ENCODE data around the gene SLC12A1.

SLC12A1 gene

DNA sequence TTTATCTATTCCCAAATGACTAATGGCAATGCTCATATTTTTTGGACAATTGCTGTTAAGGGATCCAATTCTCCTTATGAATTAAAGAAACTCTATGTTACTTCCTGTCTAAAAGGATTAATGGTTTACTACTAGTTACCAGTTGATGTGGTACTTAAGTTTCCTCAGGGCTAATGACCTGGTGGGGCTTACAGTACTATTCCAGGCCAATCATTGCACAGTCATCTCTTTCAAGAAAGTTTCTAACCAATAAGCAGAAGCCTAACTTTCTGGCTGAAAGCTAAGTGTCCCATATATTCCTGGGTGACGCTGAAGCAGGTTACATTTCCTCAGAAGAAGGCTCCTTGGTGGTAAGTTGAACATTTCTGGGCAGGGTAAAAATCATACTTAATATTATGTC lies at the start of gene SLC12A1:
TSS of gene SLC12A1 (plus strand) at position 322 of the 400 bp plus-strand sequence. CDS start 1,418 bp downstream, outside the sequence.
- DNase-seq = no peak

DNA sequence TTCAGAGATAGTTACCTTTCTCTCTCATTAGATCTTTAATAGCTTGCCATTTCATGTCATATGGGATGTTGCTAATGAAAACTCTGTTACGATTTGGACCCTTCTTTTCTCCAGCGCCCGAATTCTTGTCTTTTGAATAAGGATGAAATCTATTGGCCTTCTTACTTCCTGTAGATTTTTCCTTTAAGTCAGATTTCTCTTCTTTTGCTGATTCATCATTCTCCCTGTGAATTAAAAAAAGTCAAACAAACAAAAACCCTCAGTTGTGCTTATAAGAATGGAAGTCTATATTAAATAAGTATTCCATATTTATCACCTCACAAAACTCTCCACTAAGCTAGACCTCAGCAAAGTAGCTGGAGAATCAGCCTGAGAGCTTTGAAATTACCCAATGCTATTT lies 37.5 kb upstream of the SLC12A1 start:
- DNase-seq = no peak

DNA sequence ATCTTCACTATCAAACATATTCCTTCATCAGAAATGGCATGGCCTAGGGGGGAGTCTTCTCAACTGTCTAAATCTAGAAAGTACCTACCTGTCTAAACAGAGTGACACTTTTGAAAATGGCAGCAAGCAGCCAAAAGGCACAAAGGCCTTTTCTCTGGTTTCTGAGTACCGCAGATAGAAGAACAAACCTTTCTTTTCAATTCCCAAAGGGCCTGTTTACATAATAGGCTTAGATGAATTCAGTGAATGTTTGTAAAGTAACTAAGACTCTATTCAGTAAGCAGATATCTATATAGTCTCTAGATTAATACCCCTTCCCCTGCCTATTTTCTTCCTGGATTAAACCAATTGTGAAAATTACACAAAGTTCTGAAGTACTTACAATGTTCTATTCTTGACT lies 35.1 kb upstream of the SLC12A1 start:
- DNase-seq = no peak

DNA sequence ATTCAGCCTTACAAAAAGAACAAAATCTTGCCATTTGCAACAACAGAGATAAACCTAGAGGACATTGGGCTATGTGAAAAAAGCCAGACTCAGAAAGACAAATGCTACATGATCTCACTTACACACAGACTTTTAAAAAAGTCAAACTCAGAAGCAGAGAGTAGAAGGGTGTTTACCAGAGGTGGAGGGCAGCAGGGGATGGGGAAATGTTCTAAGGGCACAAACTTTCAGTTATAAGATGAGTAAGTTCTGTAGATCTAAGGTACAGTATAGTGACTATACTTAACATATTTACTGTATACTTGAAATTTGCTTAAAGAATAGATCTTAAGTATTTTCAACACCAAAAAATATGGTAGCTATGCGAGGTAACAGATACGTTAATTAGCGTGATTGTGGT lies 31.0 kb upstream of the SLC12A1 start:
- DNase-seq = no peak

DNA sequence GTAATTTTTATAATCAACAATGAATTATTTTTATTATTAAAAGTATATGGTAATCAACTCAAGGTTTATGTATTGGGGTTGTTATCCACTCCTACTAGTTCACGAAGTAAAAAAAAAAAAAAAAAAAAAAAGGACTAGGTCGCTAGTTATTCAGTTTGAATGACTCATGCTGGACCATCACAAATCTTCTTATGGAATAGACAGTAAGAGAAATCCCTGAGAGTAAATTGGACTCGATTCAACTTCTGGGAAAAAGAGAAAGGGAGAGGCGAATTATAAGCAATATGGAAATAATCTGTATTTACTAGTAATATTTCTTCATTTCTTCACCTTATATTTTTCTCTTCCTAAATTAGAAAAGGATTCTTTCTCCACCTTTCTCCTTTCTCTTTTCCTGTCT lies 30.0 kb upstream of the SLC12A1 start:
- DNase-seq = no peak

DNA sequence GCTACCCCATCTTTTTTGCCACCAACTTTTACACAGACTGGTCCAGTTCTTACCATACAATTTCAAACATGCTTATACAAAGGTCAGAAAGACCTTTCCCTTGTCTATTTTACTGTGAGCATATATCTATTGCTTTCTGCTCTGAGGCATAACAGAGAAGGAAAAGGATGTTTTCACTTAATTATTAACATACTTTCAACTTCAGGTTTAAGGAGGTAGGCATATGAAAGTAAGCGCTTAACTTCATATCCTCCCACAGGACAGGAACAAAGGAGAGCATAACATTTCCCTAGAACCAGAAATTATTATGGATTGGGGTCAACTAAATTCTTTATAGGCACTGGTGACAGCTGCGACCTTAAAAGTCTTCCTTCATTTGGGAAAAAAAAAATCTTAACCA lies 29.1 kb upstream of the SLC12A1 start:
- no peak for DNase-seq

DNA sequence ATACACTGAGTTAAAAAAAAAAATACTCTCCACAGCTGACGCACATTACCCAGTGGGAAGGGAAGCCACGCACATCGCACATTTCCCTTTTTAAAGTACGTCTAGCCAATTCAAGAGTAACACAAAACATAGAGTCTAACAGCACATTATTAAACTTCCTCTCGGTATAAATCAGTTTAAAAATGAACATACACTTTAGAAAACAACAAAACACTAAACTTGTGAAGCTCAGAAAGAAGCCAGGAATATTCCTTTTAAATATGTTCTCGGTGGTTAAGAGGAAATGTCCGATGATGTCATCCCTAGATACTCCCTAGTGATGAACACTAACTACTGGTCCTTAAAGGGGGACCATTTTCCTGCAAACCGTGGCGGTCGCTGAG lies 28.7 kb upstream of the SLC12A1 start:
- DNase-seq = peak in 7 of 56 donors; percentile 0 to 5 (median 0)

DNA sequence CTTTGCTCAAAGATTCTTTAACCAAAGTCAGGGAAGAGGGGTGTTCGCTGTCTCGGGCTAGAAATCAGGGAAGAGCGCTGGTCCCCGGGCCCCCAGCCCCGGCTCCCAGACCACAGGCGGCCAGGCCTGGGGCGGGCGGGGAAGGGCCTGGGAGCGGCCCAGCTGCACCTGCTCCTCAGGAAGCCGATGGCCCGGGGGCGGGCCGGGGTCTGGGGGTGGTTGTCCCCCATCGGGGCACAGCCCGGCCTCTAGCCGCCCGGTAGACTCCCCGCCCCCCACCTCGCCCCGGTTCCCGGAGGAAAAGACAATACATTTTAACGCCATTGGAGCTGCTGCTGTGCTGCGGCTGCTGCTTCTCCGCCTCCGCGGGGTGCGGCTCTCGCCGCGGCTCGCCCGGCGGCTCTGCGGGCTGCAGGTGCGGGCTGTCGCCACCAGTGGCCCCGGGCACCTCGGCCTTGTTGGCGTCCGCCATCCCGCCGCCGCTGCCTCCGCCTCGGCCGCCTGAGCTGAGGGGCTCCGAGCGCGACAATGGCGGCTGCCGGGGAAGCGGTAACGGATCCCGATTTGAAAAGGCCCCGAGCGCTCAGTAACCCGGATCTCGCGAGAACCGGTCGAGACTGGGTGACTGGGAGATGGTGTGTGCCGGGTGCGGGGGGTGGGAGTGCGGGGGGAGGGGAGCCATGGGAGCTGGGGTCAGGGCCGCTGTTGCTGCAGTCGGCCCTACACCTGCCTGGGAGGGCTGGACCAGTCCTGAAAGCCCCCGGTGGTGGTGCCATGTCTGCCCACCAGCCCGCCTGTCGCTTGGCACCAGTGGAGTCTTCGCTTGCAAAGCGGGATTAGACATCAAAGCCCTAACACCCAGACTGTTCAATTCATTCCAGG lies 28.1 kb upstream of the SLC12A1 start, which contains the start of gene MYEF2:
TSS of gene MYEF2 (minus strand) at position 530 of the 882 bp plus-strand sequence. CDS start at position 472, 58 bp downstream.
- peak in 55 of 56 donors; percentile 9 to 88 (median 69) for DNase-seq

DNA sequence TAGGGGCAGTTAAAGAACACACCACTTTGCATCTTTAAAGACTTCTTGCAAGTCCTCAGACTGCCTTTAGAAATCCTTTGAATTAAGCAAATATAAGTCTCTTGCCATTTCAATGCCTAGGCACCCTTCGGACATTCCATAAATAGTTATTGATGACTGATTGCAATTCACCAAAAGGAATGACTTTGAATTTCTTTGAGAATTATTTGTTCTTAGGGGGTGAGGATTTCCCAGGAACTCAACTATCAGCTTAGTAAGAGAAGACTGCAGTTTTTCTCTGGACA lies 27.5 kb upstream of the SLC12A1 start:
- no peak for DNase-seq

DNA sequence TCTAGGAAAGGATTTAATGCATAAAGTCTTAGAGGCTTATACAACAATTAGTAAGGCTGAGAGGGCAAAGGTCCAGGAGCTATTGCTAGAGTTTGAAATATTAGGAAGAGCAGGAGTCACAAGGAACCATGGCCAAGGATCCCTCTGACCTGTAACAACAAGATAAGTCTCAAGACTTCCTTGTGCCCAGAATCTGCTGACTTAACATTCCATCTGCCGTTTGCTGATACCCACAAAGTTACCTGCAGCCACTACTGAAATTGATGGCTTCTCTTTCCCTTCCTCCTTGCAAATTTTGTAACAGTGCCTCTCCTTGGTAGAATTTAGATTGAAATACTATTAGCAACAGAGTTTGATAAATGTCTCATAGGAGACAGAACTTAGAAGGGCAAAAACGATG lies 23.4 kb upstream of the SLC12A1 start:
- DNase-seq = no peak

DNA sequence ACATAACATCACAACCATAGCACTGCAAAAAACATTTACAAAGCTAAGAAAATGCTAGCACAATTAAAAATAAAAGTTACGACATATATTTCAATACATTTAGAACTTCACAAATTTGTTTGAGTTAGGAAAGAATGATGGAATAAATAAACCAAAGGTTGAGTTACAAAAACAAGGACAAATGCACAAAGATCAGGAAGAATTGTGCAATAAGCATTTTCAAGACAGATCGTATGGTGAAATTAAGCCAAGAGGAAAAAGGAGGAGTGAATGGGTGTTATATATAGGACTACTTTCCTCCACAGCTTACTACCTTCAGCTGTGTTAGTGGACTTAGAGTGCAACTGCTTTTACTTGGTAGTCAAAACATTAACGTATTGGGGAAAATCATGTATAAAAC lies 20.6 kb upstream of the SLC12A1 start:
- no peak for DNase-seq

DNA sequence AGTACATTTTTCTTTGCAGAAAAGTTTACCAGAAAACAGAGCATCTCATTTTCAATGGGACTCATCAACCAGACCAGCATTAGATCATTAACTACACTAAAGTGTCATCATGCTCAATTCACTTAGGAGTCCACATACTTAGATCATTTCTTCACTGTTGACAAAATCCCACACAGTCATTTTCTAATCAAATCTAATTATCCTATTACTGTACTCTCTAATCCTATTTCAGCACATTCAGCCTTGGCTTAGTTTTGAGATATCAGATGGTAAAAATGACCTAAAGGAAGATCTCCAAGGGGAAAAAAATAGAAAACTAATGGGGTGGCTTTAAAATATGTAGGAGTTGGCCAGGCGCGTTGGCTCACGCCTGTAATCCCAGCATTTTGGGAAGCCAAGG lies 19.8 kb upstream of the SLC12A1 start:
- DNase-seq = no peak

DNA sequence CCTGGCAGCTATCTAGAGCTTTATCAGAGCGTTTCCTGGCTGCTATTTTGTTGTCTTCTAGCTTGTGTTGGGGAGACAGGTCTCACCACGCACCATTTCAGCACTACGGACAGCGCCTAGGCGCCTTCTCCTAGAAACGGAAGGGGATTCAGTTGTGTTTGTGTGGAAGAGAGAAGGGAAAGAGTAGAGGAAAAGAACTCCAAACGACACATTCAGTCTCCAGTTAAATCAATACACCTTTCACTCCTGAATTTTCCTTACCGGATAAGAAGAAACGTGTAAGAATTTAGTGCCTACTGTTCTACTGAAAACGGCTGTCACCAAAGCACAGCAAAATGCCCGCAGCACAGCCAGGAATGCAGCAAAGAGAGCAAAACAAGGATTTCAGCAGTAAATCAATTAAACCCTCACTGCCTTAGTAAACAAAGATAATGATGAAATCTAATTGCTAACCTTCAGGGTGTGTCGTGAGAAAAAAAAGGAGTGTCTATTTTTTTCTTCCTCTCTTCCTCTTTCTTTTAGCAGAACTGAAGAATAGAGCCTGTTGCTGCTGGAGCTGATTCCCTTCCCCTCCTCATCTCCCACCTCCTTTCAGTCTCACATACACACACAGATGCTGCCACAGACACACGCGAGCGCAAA lies 15.0 kb upstream of the SLC12A1 start:
- DNase-seq = peak in 44 of 56 donors; percentile 0 to 69 (median 13)

DNA sequence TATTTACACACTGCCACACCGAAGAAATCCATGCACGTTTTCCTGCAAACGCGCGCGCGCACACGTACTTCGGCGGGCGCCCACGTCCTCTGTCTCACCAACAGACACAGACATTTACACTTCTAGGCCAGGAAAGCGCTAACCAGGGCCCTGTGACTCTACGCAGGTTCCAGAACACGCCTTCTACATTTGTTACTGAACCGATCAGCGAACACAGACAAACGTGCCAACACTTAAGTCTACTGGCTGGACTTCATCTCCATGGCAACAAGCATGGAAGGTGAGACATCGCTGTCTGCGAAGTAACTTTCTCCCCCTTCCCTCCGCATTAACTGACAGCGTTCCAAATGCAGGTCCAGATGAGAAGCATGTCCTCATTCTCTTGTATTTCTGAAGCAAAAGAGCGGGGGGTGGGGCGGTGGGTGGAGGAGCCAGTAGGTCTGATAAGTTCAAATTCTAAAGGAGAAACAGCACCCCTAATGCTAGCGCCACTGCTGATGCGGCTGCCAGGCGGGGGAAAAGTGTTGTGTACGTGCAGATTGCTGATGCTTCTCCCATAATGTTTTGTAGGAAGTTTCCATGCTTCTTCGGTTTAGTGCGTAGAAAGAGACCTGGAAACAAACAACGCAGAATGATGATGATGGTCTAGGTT lies 14.4 kb upstream of the SLC12A1 start, which contains the start of gene CTXN2:
TSS of gene CTXN2 (plus strand) at position 92 of the 652 bp plus-strand sequence. CDS start 9,636 bp downstream, outside the sequence.
- peak in 42 of 56 donors; percentile 1 to 73 (median 44) for DNase-seq

DNA sequence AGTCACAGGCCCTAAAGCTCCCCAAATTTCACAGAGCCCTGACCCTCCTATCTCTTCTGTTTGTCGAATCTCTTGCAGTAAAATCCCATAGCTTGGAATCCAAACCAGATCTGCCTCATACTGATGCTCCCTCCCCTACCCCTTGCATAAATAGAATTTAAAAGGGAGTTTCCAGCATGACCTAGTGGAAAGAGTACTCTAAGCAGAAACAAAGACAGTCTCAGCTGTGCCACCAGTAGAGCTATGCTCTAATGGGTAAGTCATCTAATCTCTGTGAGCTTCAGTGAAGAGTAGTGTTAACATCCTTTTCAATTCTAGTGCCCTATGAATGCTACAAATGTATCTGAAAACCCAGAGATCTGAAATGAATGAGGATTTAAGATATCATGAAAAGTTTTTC lies 4.0 kb upstream of the SLC12A1 start:
- DNase-seq = no peak

DNA sequence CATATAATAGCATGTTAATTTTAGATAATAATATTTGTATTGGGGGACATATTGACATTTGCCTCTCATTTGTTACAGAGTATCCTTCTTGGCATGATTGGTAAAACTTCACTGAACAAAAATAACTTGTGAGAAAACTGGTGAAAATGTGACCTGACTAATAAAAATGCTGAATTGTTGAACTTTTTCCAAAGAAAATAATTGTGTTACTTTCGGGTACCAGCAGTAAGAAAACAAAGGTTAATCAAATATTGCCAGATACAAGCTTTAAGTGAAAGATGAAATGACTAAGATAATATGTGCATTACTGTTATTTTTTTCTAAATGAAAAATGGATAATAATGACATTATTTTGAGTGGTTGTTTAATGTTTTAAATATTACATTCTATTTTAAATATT lies 15.2 kb downstream of the SLC12A1 start:
- DNase-seq = no peak

DNA sequence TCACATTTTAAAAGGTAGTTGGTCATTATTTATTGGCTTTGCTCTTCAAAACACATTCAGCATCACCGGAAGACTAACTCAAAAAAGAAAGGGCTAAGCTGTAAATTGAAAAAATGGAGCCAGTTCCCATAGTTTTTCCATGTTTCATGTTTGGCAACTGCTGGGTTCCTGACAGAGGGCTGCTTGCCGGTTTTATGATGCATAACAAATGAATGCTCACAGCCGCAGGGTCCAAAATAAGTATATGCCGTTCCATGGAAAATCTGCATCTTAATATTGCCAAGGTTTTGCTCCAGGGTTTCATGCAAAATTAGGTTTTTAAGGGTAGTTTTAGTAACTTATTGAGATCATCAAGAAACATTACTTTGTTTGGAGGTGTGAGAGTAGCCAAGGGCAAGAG lies 15.8 kb downstream of the SLC12A1 start:
- DNase-seq = no peak

DNA sequence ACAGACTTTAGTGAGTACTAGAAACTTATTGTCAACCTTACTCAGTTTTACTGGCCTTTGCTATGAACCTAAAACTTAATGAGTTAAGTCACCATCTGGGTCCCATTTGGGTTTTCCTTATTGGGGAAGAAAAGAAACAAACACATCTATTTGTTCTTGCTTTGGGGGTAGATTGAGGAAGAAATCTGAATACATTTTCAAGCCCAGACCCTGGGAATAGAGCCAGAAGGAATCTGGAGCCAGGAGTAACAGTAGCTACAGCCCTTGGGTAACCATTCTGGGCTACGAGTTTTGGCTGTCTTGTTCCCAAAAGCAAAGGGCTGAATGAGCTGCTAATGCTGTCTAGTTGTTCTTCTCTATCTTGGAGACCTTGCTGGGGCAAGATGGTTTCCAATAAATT lies 16.5 kb downstream of the SLC12A1 start:
- peak in 2 of 56 donors; percentile 0 to 5 for DNase-seq

DNA sequence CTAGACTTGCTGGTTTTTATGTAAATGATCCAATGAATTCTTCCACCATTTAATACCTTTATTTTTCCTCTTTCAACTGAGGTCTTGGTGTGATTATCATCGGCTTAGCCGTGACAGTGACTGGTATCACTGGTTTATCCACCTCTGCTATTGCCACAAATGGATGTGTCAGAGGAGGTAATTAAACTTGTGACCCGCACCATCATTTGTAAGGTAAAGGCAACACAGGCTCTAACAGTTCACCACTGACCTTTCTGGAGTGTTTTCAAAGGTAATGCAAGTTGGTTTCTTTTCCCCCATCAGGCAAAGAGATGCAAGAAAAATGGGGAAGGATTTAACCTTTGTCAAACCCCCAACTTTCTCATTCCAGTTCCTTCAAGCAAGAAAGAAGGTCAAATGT lies 19.7 kb downstream of the SLC12A1 start:
- DNase-seq = no peak

DNA sequence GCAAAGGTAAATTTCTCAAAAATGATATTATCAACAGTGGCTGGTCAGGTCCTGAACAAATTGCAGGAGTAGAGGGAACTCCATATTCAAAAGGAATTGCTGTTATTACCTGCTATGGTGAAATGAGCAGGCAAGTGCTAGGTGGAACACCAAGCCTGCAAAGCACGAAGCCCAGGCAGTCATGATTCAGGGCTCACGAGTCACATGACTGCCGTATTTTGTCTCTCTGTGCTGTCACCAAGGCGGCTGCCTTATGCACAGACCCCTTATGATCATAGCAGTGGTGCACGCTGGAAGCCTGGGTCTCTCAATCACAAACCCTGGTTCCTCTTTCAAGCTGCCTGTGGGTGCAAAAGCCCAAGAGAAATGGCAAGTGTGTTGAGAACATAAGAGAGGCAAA lies 24.4 kb downstream of the SLC12A1 start:
- DNase-seq = no peak

DNA sequence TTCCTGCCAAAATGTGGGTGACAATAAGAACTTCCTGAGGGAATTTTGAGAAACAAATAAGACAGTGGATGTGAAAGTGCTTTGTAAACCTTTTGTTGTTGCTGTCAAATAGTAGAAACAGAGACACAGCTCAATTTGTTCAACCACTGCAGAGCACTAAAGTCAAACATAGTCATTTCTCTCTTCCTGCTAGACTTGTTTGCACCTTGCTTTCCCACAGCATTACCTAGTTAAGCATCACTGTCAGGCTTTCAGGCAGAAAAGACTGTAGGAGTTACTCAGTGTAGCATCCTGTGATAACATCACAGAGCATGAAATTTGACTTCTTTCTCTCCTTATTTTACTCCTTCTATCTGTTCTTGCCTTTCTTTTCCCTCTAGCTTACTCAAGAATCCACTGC lies 27.1 kb downstream of the SLC12A1 start:
- DNase-seq = no peak

DNA sequence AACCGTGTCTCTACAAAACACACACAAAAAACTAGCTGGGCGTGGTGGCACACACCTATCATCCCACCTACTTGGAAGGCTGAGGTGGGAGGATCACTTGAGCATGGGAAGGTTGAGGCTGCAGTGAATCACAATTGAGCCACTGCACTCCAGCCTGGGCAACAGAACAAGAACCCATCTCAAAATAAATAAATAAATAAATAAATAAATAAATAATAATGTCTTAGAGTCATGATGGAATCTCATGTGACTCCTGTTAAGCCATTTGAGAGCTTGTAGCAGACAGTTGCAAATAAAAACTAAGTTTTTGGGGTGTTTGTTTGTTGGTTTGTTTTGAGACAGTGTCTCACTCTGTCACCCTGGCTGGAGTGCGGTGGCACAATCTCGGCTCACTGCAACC lies 33.2 kb downstream of the SLC12A1 start:
- DNase-seq = no peak
